ENCODE data around the gene STRA8. TPM values are rescaled to one million over a fixed set of nuclear protein-coding genes. Genes with fewer than 3 reads are reported as not detected.

STRA8 gene
- total and polyA plus RNA-seq, 12 donors = not detected

GRCh38 chr7:135246191-135246825 lies 12.7 kb downstream of the STRA8 start:
- Histone ChIP-seq H3K4me3 (no peak overlapping the region), H3K4me1 (replicated peaks in 1 of 2) (no peaks in the 10 kb centered on the region), H3K36me3 (replicated peaks in 1 of 2) (no peaks in the 10 kb centered on the region), H3K9me3 (replicated peaks in 1 of 3) (no peaks in the 10 kb centered on the region), H3K27me3 (no peaks in the 10 kb centered on the region), H3K27ac (no peak overlapping the region)
- no peak for DNase-seq
- TF ChIP-seq CTCF (IDR thresholded peaks at IDR 0.05) (no peak), POLR2A (IDR thresholded peaks at IDR 0.05) (no peak)
- 91 to 95% (median 94%) methylated on average over 27 to 43 of the region's 43 CpGs for WGBS, 4 donors
- intact Hi-C loops (cut with DNase I) = no loop called here

- 90 to 95% (median 93%) methylated on average over 20 to 22 of the region's 22 CpGs for WGBS, 4 donors
- intact Hi-C loops (cut with DNase I) = no loop called here
Measured at GRCh38 chr7:135247746-135248471, 14.3 kb downstream of the STRA8 start.

GRCh38 chr7:135248546-135248945 lies 14.9 kb downstream of the STRA8 start:
- WGBS, 4 donors = 67 to 88% (median 83%) methylated on average over 3 of the region's 3 CpGs
- Histone ChIP-seq H3K36me3 (replicated peaks in 1 of 2) (no peaks in the 10 kb centered on the region), H3K27ac (no peak overlapping the region), H3K9me3 (replicated peaks in 1 of 3) (no peaks in the 10 kb centered on the region), H3K4me3 (no peak overlapping the region), H3K4me1 (replicated peaks in 1 of 2) (peaks cover 3% of the 10 kb centered on the region in 2 donors), H3K27me3 (no peaks in the 10 kb centered on the region)
- peak in 1 of 7 donors; percentile 9 for DNase-seq
- intact Hi-C loops (cut with DNase I) = no loop called here
- TF ChIP-seq POLR2A (IDR thresholded peaks at IDR 0.05) = no peak
- no peak for TF ChIP-seq CTCF (IDR thresholded peaks at IDR 0.05)

More at GRCh38 chr7:135247746-135248471, 14.3 kb downstream of the STRA8 start:
- H3K4me3 ChIP-seq = no peak overlapping the region
- no peak overlapping the region for H3K27ac ChIP-seq
- peak in 1 of 7 donors; percentile 5 for DNase-seq
- TF ChIP-seq CTCF (IDR thresholded peaks at IDR 0.05) (no peak), POLR2A (IDR thresholded peaks at IDR 0.05) (no peak)
- no peaks in the 10 kb centered on the region for H3K36me3 ChIP-seq (replicated peaks in 1 of 2)
- H3K9me3 ChIP-seq (replicated peaks in 1 of 3) = no peaks in the 10 kb centered on the region
- no peaks in the 10 kb centered on the region for H3K4me1 ChIP-seq (replicated peaks in 1 of 2)
- H3K27me3 ChIP-seq = no peaks in the 10 kb centered on the region

- Histone ChIP-seq H3K36me3 (replicated peaks in 1 of 2) (no peaks in the 10 kb centered on the region), H3K9me3 (replicated peaks in 1 of 3) (no peaks in the 10 kb centered on the region), H3K27me3 (no peaks in the 10 kb centered on the region), H3K4me3 (no peak overlapping the region), H3K4me1 (replicated peaks in 1 of 2) (peaks cover 14 to 16% of the 10 kb centered on the region in 2 donors), H3K27ac (no peak overlapping the region)
- no peak for DNase-seq
- intact Hi-C loops (cut with DNase I) = no loop called here
- 91 to 100% (median 93%) methylated on average over 4 of the region's 4 CpGs for WGBS, 4 donors
- TF ChIP-seq CTCF (IDR thresholded peaks at IDR 0.05) = no peak
- TF ChIP-seq POLR2A (IDR thresholded peaks at IDR 0.05) = no peak
Measured at GRCh38 chr7:135251496-135252391, 18.1 kb downstream of the STRA8 start.
